SK-N-MC (cell line): ENCODE data around the gene PDZRN4.

ENCODE experiments used
- EZH2 ChIP-seq: fragments of 200-600 bp; sonication (generic); IDR thresholded peaks from one replicate; pipeline ENCODE4 v1.6.1; 2017; ENCODE audit warnings: antibody characterized with exemption
- FOXP2 ChIP-seq: optimal IDR thresholded peaks from 2 replicates; pipeline ENCODE3; 2011; ENCODE audit warnings: mild to moderate bottlenecking, moderate library complexity; ENCODE audit not compliant: insufficient read depth; ENCODE audit errors: extremely low read length, control extremely low read depth
- POLR2AphosphoS5 ChIP-seq: IDR thresholded peaks from 2 replicates; pipeline ENCODE4 v1.6.1; 2012; ENCODE audit warnings: mild to moderate bottlenecking, low read depth, low read length, borderline replicate concordance

GRCh38 chr12:41459906-41460214, 271.7 kb downstream of the PDZRN4 start:
- no peak for TF ChIP-seq EZH2
- TF ChIP-seq POLR2AphosphoS5 = no peak
- TF ChIP-seq FOXP2 = no peak
